ENCODE results near the gene DEAF1.

GRCh38 chr11:620201-620600 lies 74.8 kb downstream of the DEAF1 start:
- no peak for TF ChIP-seq CTCF (conservative IDR thresholded peaks at IDR 0.05 in 1 of 2, IDR thresholded peaks at IDR 0.05 in 1 of 2; ENCODE audit: low read depth in 1 of 2, low read length in 2 of 2)
- no peak for TF ChIP-seq EZH2 (IDR thresholded peaks at IDR 0.05; ENCODE audit: low read length, missing control alignments)

Data from fibroblast of lung (primary cell).